NCI-H82 (cell line): Measurements from ENCODE around the gene ATP4A.

Experiments used
- DNase-seq: peaks from one replicate; lab custom pipeline; 2025; lab: John Stamatoyannopoulos, UW

ATP4A gene

GRCh38 chr19:35549174-35549788 is 14.2 kb downstream of the ATP4A start:
- DNase-seq = peak; percentile 92

- DNase-seq = no peak
These were observed 16.9 kb downstream of the ATP4A start for GRCh38 chr19:35546532-35546931.

- peak; percentile 56 for DNase-seq
These were observed 17.5 kb downstream of the ATP4A start for GRCh38 chr19:35545855-35546381.

GRCh38 chr19:35545001-35545854 is 18.2 kb downstream of the ATP4A start, which contains the start of gene TMEM147:
TMEM147 (plus strand) TSS chr19:35545626; CDS start chr19:35545740, 114 bp downstream.
- peak; percentile 95 for DNase-seq

- DNase-seq = no peak
These were observed 19.2 kb downstream of the ATP4A start for GRCh38 chr19:35544110-35544802.

- no peak for DNase-seq
These were observed 20.0 kb downstream of the ATP4A start for GRCh38 chr19:35543280-35544109.

GRCh38 chr19:35542209-35542608 is 21.2 kb downstream of the ATP4A start:
- DNase-seq = no peak

- DNase-seq = no peak
These were observed 23.0 kb downstream of the ATP4A start for GRCh38 chr19:35540356-35540927.

GRCh38 chr19:35539850-35540249 is 23.6 kb downstream of the ATP4A start:
- DNase-seq = no peak

GRCh38 chr19:35539314-35539713 is 24.1 kb downstream of the ATP4A start:
- no peak for DNase-seq

GRCh38 chr19:35534803-35535480 is 28.5 kb downstream of the ATP4A start:
- DNase-seq = no peak

- no peak for DNase-seq
These were observed 29.6 kb downstream of the ATP4A start for GRCh38 chr19:35533822-35534392.

GRCh38 chr19:35533201-35533821 is 30.1 kb downstream of the ATP4A start, which contains the start of gene GAPDHS:
GAPDHS (plus strand) TSS chr19:35533456; CDS start chr19:35533528, 72 bp downstream.
- DNase-seq = no peak

GRCh38 chr19:35531291-35531690 is 32.2 kb downstream of the ATP4A start:
- no peak for DNase-seq

GRCh38 chr19:35529241-35530218 is 33.9 kb downstream of the ATP4A start:
- DNase-seq = no peak

- DNase-seq = no peak
These were observed 35.0 kb downstream of the ATP4A start, which contains the start of gene SBSN for GRCh38 chr19:35528218-35529038. SBSN (minus strand) TSS chr19:35528311; CDS start chr19:35528281, 30 bp downstream.

- no peak for DNase-seq
These were observed 37.6 kb downstream of the ATP4A start for GRCh38 chr19:35525873-35526272.
